ENCODE data around the gene ARG1. TPM values are rescaled to one million over a fixed set of nuclear protein-coding genes. Genes with fewer than 3 reads are reported as not detected.

ARG1 gene
- total RNA-seq, 1 donor from 2014 or later: 4.0 TPM

- Histone ChIP-seq H3K9me3 (no peaks in the 10 kb centered on the region), H3K4me1 (no peaks in the 10 kb centered on the region), H3K4me3 (no peak overlapping the region), H3K27ac (no peak overlapping the region), H3K36me3 (peaks cover 16% of the 10 kb centered on the region), H3K27me3 (ENCODE audit: low read depth) (no peaks in the 10 kb centered on the region)
- DNase-seq: no peak
- ATAC-seq: no peak
- TF ChIP-seq, protein P1, sequence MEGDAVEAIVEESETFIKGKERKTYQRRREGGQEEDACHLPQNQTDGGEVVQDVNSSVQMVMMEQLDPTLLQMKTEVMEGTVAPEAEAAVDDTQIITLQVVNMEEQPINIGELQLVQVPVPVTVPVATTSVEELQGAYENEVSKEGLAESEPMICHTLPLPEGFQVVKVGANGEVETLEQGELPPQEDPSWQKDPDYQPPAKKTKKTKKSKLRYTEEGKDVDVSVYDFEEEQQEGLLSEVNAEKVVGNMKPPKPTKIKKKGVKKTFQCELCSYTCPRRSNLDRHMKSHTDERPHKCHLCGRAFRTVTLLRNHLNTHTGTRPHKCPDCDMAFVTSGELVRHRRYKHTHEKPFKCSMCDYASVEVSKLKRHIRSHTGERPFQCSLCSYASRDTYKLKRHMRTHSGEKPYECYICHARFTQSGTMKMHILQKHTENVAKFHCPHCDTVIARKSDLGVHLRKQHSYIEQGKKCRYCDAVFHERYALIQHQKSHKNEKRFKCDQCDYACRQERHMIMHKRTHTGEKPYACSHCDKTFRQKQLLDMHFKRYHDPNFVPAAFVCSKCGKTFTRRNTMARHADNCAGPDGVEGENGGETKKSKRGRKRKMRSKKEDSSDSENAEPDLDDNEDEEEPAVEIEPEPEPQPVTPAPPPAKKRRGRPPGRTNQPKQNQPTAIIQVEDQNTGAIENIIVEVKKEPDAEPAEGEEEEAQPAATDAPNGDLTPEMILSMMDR (IDR thresholded peaks at IDR 0.05): no peak
- intact Hi-C loops (cut with DNase I): no loop called here
Measured at GRCh38 chr6:131574133-131574532, 1.1 kb downstream of the ARG1 start.

- TF ChIP-seq, protein P1 (IDR thresholded peaks at IDR 0.05): no peak
- Histone ChIP-seq H3K9me3 (no peaks in the 10 kb centered on the region), H3K4me1 (no peaks in the 10 kb centered on the region), H3K4me3 (no peak overlapping the region), H3K36me3 (peaks cover 20% of the 10 kb centered on the region), H3K27me3 (ENCODE audit: low read depth) (no peaks in the 10 kb centered on the region), H3K27ac (no peak overlapping the region)
- DNase-seq: no peak
- intact Hi-C loops (cut with DNase I): no loop called here
- no peak for ATAC-seq
Measured at GRCh38 chr6:131574686-131575085, 1.7 kb downstream of the ARG1 start.

DNA sequence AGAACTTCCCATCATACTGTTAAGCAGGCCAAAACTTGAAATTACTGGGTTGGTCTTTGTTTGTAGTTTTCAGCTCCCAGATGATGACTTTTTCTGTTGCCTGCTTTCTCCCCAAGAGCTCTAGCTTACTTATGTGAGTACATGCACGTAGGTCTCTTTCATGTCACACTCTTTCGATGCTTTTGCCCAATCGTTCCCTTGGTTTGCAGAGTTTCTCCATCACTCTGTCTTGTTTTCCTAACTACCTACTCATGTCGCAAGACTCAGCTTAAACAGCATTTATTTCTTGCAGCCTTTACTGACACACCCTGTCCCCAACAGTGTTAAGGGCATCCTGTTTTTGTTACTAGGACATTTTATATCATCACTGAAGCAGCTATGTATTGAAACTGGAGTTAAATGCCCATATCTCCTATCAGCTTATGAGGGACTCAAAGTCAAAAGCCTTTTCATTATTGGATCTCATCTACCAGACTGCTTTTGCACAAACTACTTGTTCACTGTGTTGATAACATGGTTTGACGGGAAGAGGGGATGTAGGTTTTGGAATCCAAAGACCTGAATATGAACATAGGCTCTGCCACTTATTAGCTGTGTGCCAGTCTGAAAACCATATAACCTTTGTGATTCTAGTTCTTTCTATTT, 2.9 kb downstream of the ARG1 start:
- Histone ChIP-seq H3K27me3 (ENCODE audit: low read depth) (no peaks in the 10 kb centered on the region), H3K4me1 (no peaks in the 10 kb centered on the region), H3K9me3 (no peaks in the 10 kb centered on the region), H3K36me3 (peaks cover 32% of the 10 kb centered on the region), H3K4me3 (no peak overlapping the region), H3K27ac (no peak overlapping the region)
- ATAC-seq: no peak
- DNase-seq: no peak
- TF ChIP-seq, protein P1 (IDR thresholded peaks at IDR 0.05): no peak
- intact Hi-C loops (cut with DNase I): no loop called here

DNA sequence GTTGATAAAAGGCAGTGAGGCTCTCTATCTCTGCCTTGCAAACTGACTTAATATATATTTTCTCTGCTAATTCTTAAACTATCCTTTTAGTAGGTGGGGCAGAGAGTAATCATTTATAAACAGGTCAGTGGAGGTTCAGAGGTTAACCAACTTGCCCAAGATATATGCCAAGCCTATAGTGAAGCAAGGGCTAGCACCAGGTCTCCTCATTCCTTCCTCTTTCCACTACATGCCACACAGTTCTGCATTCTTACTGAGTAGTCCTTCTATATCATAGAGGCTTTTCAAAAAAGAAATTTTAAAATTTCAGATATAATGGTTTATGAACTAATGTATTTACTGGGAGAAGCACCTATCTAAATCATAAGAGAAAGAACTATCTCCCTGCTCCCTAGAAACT, 8.5 kb downstream of the ARG1 start:
- H3K27me3 ChIP-seq (ENCODE audit: low read depth): no peaks in the 10 kb centered on the region
- H3K9me3 ChIP-seq: no peaks in the 10 kb centered on the region
- intact Hi-C loops (cut with DNase I): no loop called here
- H3K4me1 ChIP-seq: no peaks in the 10 kb centered on the region
- H3K4me3 ChIP-seq: no peak overlapping the region
- peaks cover 82% of the 10 kb centered on the region for H3K36me3 ChIP-seq
- ATAC-seq (peak in 1 of 2 donors; percentile 56), DNase-seq (no peak)
- no peak overlapping the region for H3K27ac ChIP-seq
- TF ChIP-seq, protein P1 (IDR thresholded peaks at IDR 0.05): no peak

DNA sequence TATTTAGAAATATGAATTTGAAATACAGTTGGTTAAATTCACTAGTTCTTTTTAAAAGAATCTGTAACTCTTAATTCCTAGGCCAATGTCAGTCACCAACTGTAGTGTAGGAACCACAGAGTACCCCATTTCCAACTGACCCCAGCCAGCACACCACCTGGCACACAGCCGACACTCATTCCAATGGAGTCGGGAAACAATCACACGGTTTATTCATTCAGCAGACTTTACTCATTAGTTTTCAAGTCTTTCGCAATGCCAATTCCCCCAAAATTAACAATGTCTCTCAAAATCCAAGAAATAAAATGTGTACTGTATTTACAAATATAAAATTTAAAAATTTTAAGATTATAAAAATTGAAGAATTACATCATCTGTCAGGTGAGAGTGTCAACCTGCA, 13.5 kb downstream of the ARG1 start:
- no peak for ATAC-seq
- H3K4me1 ChIP-seq: no peaks in the 10 kb centered on the region
- TF ChIP-seq, protein P1 (IDR thresholded peaks at IDR 0.05): no peak
- H3K4me3 ChIP-seq: no peak overlapping the region
- H3K36me3 ChIP-seq: peaks cover 94% of the 10 kb centered on the region
- H3K27me3 ChIP-seq (ENCODE audit: low read depth): no peaks in the 10 kb centered on the region
- intact Hi-C loops (cut with DNase I): no loop called here
- no peak overlapping the region for H3K27ac ChIP-seq
- DNase-seq: no peak
- no peaks in the 10 kb centered on the region for H3K9me3 ChIP-seq

Measured in lower lobe of right lung (tissue), 2 donors.